Ovary (tissue), 9 donors: Measurements from ENCODE around the gene CENPU. TPM values are rescaled to one million over a fixed set of nuclear protein-coding genes. Genes with fewer than 3 reads are reported as not detected.

Experiments used
- DNase-seq, 5 donors: peaks; one replicate each; pipeline ENCODE4 v3.0.0-alpha.2; 2019 to 2020
- H3K27ac ChIP-seq, 2 donors: fragments of 200-600 bp; one replicate each; pipeline versions ENCODE4 v1.5.1 to v1.8.0; 2019 to 2022
- H3K27me3 ChIP-seq: fragments of 200-600 bp; one replicate; pipeline ENCODE4 v1.8.0; 2022
- H3K36me3 ChIP-seq: fragments of 200-600 bp; sonication (generic); one replicate; pipeline ENCODE4 v1.5.1; 2019
- H3K4me1 ChIP-seq: one replicate; pipeline ENCODE4 v1.8.1; 2013; ENCODE audit warnings: mild to moderate bottlenecking, moderate library complexity; ENCODE audit not compliant: insufficient read depth
- H3K4me3 ChIP-seq: fragments of 200-600 bp; sonication (generic); one replicate; pipeline ENCODE4 v1.5.1; 2017
- H3K9me3 ChIP-seq, 2 donors: fragments of 200-600 bp in 1 of 2; sonication (generic) in 1 of 2; one replicate each; pipeline versions ENCODE4 v1.5.1 to v1.8.1; 2013 to 2019; ENCODE audit warnings: mild to moderate bottlenecking in 1 of 2, moderate library complexity in 1 of 2
- EP300 ChIP-seq: sonication (generic); formaldehyde crosslinking; IDR thresholded peaks from one replicate; pipeline ENCODE4 v1.6.1; 2017; ENCODE audit warnings: antibody characterized with exemption
- POLR2A ChIP-seq: fragments of 450-650 bp; IDR thresholded peaks from one replicate; pipeline ENCODE4 v1.6.1; 2017; ENCODE audit warnings: antibody characterized with exemption, mild to moderate bottlenecking, moderate library complexity
- WGBS, 3 donors: extraction: QIAGEN DNeasy Blood & Tissue Kit in 1 of 3; methylation state at CpG; one replicate each; pipeline versions ENCODE4 v1.1.5 to v1.1.7; 2013 to 2017; 5-methylcytosine and 5-hydroxymethylcytosine counted together
- intact Hi-C, 4 donors: fragments of 100-400 bp; cut with DNase I; formaldehyde crosslinking; loops; one replicate each; pipeline versions ENCODE4 v1.11.0 to v1.15.1; 2022 to 2023
- polyA plus RNA-seq, 2 donors: library from polyadenylated mRNA; stranded (reverse); fragments of 200-250 nt in 1 of 2; fragments of 350-450 nt in 1 of 2; fragmentation: Illumina TruSeq in 1 of 2; extraction: RNeasy Lipid Tissue Mini Kit (QIAGEN cat#74804) in 1 of 2; gene quantifications; one replicate each; pipeline ENCODE4 v1.2.3, GENCODE V29; 2013 to 2014
- total RNA-seq, 7 donors: library from RNA; depleted of rRNA in 2 of 7; stranded (reverse); fragments of >200 nt in 2 of 7; fragmentation: NEBNext Ultra II Directional in 3 of 7; extraction: Animal tissue kit (Norgen Biotek cat#: 25700) in 3 of 7; gene quantifications; one replicate each; pipeline versions ENCODE4 v1.1.0 to v1.2.4, GENCODE V29; 2016 to 2023
- TF ChIP-seq, protein P1 (sequence below), 3 donors: fragments of 450-650 bp in 2 of 3; fragments of 200-600 bp in 1 of 3; IDR thresholded peaks; one replicate each; pipeline versions ENCODE4 v1.5.1 to v1.8.0; 2016 to 2022; ENCODE audit warnings: antibody characterized with exemption in 3 of 3, mild to moderate bottlenecking in 1 of 3
- donor health status: DM: no; HTN: no; CAD: no; lungs with moderate emphysema.
- donor health status: DM: no; HTN: no; CAD: no.
- donor health status: Bipolar disorder and iron deficiency.
- donor health status: DM: yes; HTN: yes; CAD: no.
- donor health status: DM: no; HTN: no; CAD: no.
- donor health status: DM: yes; HTN: yes; CAD: no.

CENPU gene
- total and polyA plus RNA-seq, 9 donors = 0.34 to 3.4 (median 0.94) TPM

DNA sequence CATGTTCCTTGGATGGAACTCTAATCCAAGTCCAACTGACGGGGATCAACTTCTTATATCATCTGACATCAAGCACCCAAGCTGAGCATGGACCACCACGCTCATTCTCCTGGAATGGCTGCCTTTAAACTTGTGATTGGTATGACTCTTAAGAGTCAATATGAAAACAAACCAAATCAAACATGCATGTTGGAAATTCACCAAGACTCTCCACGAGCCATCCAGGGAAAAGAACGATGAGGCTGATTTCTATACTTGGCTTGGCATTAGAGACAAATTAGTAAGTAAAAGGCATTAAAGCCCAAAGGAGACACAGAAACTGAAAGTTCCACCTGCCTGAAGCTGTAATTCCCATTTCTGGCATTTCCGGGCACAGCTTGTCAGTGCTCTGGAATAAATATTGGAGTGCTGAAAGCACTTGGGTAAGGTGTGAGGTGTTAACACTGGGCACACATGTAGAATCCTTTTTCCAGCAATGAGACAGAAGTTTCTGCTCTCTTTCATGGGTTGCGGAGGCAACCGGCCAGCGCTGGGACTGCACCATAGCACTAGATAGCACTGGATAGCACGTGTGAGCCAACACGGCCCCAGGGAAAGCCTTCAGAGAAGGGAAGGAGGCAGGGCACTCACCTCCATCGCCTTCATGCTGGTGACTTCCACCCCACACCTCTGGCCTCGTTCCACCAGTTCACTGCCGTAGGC is 42.1 kb upstream of the CENPU start:
- H3K9me3 ChIP-seq = no peaks in the 10 kb centered on the region
- TF ChIP-seq POLR2A (no peak), EP300 (no peak)
- TF ChIP-seq, protein P1, sequence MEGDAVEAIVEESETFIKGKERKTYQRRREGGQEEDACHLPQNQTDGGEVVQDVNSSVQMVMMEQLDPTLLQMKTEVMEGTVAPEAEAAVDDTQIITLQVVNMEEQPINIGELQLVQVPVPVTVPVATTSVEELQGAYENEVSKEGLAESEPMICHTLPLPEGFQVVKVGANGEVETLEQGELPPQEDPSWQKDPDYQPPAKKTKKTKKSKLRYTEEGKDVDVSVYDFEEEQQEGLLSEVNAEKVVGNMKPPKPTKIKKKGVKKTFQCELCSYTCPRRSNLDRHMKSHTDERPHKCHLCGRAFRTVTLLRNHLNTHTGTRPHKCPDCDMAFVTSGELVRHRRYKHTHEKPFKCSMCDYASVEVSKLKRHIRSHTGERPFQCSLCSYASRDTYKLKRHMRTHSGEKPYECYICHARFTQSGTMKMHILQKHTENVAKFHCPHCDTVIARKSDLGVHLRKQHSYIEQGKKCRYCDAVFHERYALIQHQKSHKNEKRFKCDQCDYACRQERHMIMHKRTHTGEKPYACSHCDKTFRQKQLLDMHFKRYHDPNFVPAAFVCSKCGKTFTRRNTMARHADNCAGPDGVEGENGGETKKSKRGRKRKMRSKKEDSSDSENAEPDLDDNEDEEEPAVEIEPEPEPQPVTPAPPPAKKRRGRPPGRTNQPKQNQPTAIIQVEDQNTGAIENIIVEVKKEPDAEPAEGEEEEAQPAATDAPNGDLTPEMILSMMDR (IDR thresholded peaks at IDR 0.05) = no peak
- no peak overlapping the region for H3K4me3 ChIP-seq
- intact Hi-C loops = no loop called here
- DNase-seq = no peak
- no peak overlapping the region for H3K27ac ChIP-seq
- WGBS, 3 donors = 87% methylated on average over 13 of the region's 13 CpGs
- H3K36me3 ChIP-seq = no peaks in the 10 kb centered on the region
- H3K4me1 ChIP-seq = no peaks in the 10 kb centered on the region
- H3K27me3 ChIP-seq = no peaks in the 10 kb centered on the region

DNA sequence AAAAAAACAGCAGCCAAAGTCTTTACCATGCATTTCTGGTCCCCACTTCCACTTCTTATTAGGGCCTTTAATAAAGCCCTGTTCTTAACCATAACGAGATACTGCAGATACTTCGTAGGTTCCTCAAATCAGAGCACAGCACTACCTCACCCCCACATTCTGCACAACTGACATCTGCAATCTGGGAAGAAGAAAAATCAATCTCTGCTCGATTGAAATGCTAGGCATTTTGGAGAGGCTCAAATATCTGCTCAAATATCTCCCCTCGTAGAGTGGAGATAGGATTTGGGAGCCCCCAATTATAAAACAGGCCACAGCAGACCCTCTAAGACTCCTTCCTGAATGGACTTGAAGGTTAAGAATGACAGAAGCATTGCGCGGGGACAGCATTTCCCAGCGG is 40.3 kb upstream of the CENPU start:
- no peaks in the 10 kb centered on the region for H3K4me1 ChIP-seq
- H3K9me3 ChIP-seq = no peaks in the 10 kb centered on the region
- 88 to 93% (median 92%) methylated on average over 7 of the region's 7 CpGs for WGBS, 3 donors
- H3K27me3 ChIP-seq = no peaks in the 10 kb centered on the region
- H3K27ac ChIP-seq = no peak overlapping the region
- DNase-seq = no peak
- no peak for TF ChIP-seq EP300
- TF ChIP-seq POLR2A = no peak
- TF ChIP-seq, protein P1 (IDR thresholded peaks at IDR 0.05) = no peak
- intact Hi-C loops = no loop called here
- no peaks in the 10 kb centered on the region for H3K36me3 ChIP-seq
- H3K4me3 ChIP-seq = no peak overlapping the region

DNA sequence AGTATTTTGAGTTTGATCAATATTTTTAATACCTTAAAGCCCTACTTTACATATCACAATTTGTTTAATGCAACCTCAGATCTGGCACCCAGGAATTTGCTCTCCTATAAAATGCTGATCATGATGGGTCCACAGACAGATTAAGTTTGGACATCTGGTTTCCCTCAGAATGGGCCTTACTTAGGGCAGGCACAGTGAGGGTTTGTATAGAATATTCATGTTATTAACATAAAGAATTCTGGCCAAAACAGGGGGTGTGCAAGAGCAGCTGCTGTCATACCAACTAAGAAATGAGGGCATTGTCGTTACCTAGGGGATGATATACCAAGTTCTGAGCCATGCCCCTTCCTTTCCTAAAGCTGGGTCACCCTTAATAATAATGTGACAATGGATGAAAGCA is 37.5 kb upstream of the CENPU start:
- Histone ChIP-seq H3K36me3 (no peaks in the 10 kb centered on the region), H3K4me3 (no peak overlapping the region), H3K27me3 (no peaks in the 10 kb centered on the region), H3K9me3 (no peaks in the 10 kb centered on the region), H3K27ac (no peak overlapping the region), H3K4me1 (no peaks in the 10 kb centered on the region)
- WGBS, 3 donors = 85 to 90% (median 88%) methylated on average over 1 of the region's 1 CpG
- DNase-seq = no peak
- intact Hi-C loops = no loop called here
- TF ChIP-seq POLR2A (no peak), EP300 (no peak)
- TF ChIP-seq, protein P1 (IDR thresholded peaks at IDR 0.05) = no peak

DNA sequence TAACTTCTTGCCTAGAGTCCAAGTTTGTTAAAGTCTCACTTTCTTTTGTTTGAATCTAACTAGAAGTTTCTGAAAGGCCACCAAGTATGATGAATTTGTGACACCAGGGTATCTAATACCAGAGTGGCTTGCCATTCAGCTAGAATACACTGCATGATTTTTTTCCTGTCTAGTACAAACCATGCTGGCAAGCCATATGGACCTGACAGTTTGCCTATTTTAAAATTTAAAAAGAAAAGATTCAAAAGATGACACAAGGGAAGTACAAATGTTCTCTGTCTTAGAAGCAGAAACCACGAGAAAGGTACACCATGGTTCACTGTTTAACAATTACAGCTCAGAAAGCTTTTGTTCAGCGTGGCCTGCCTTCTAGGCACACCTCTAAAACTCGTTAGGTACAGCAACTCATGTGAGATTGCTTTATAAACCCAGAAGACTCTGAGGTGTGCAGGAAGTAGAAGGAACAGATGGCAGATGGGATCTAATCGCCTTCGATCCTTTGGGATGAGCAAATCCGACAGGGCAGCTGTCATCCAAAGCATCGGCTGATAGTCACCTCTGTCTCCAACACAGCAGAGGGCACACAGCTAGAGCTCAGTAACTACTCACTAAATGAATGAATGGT is 35.4 kb upstream of the CENPU start:
- intact Hi-C loops = no loop called here
- WGBS, 3 donors = 90 to 95% (median 91%) methylated on average over 7 of the region's 7 CpGs
- Histone ChIP-seq H3K27ac (no peak overlapping the region), H3K36me3 (no peaks in the 10 kb centered on the region), H3K4me1 (no peaks in the 10 kb centered on the region), H3K9me3 (no peaks in the 10 kb centered on the region), H3K4me3 (no peak overlapping the region), H3K27me3 (no peaks in the 10 kb centered on the region)
- DNase-seq = no peak
- TF ChIP-seq, protein P1 (IDR thresholded peaks at IDR 0.05) = no peak
- no peak for TF ChIP-seq POLR2A
- TF ChIP-seq EP300 = no peak
